GM23338 (cell line): ENCODE measurements around the gene KIF18A. TPM values are rescaled to one million over a fixed set of nuclear protein-coding genes. Genes with fewer than 3 reads are reported as not detected.

Experiments
- ATAC-seq: fragments of 200-7000 bp; cut with Tn5 transposase; 3 replicates; pipeline ENCODE4 v1.9.1; 2020
- DNase-seq: peaks from one replicate; pipeline ENCODE4 v3.0.0-alpha.2; 2015; ENCODE audit warnings: low spot score
- H2AFZ ChIP-seq: fragments of 200-600 bp; sonication (generic); 2 replicates; pipeline ENCODE4 v1.8.0; 2016; ENCODE audit warnings: antibody characterized with exemption, mild to moderate bottlenecking, moderate library complexity
- H3F3A ChIP-seq: fragments of 200-600 bp; sonication (generic); replicated peaks from 2 replicates; pipeline ENCODE4 v1.8.0; 2017; ENCODE audit warnings: antibody characterized with exemption, mixed run types, low read depth
- H3K27ac ChIP-seq: fragments of 200-600 bp; sonication (generic); 2 replicates; pipeline ENCODE4 v1.6.1; 2016; ENCODE audit warnings: low read depth
- H3K27me3 ChIP-seq: fragments of 200-600 bp; sonication (generic); 2 replicates; pipeline ENCODE4 v1.8.0; 2016; ENCODE audit warnings: mild to moderate bottlenecking, mixed run types, moderate library complexity; ENCODE audit not compliant: insufficient read depth
- H3K36me3 ChIP-seq: fragments of 200-600 bp; sonication (generic); 2 replicates; pipeline ENCODE4 v1.8.0; 2016; ENCODE audit warnings: mild to moderate bottlenecking; ENCODE audit not compliant: insufficient read depth
- H3K4me1 ChIP-seq: fragments of 200-600 bp; sonication (generic); 2 replicates; pipeline ENCODE4 v1.8.0; 2016; ENCODE audit warnings: mild to moderate bottlenecking, moderate library complexity; ENCODE audit not compliant: insufficient read depth
- H3K4me2 ChIP-seq: fragments of 200-600 bp; sonication (generic); 2 replicates; pipeline ENCODE4 v1.7.1; 2017; ENCODE audit warnings: mixed run types
- H3K4me3 ChIP-seq: fragments of 200-600 bp; sonication (generic); 2 replicates; pipeline ENCODE4 v1.6.1; 2016; ENCODE audit warnings: mixed run types
- H3K79me2 ChIP-seq: fragments of 200-600 bp; sonication (generic); replicated peaks from 2 replicates; pipeline ENCODE4 v1.8.0; 2017; ENCODE audit warnings: mild to moderate bottlenecking; ENCODE audit not compliant: insufficient read depth
- H3K9me2 ChIP-seq: fragments of 200-600 bp; sonication (generic); 2 replicates; pipeline ENCODE4 v1.8.0; 2017; ENCODE audit not compliant: insufficient read depth
- H4K20me1 ChIP-seq: fragments of 200-600 bp; sonication (generic); replicated peaks from 2 replicates; pipeline ENCODE4 v1.8.0; 2017; ENCODE audit warnings: mild to moderate bottlenecking; ENCODE audit not compliant: insufficient read depth
- H3K27ac Mint-ChIP-seq: 2 replicates; pipeline ENCODE4 v1.8.0; 2020; ENCODE audit warnings: inconsistent platforms, mild to moderate bottlenecking, moderate library complexity, mixed read lengths
- H3K27me3 Mint-ChIP-seq: 3 replicates; pipeline ENCODE4 v1.8.0; 2022; ENCODE audit warnings: low read depth, mild to moderate bottlenecking, moderate library complexity, mixed read lengths, inconsistent platforms; ENCODE audit not compliant: insufficient read depth, poor library complexity
- H3K36me3 Mint-ChIP-seq: 3 replicates; pipeline ENCODE4 v1.8.0; 2021; ENCODE audit warnings: low read depth, mild to moderate bottlenecking, inconsistent platforms, moderate library complexity, mixed read lengths
- H3K4me1 Mint-ChIP-seq: 3 replicates; pipeline ENCODE4 v1.8.0; 2020; ENCODE audit warnings: mild to moderate bottlenecking, inconsistent platforms, mixed read lengths
- H3K4me3 Mint-ChIP-seq: 3 replicates; pipeline ENCODE4 v1.8.0; 2021; ENCODE audit warnings: moderate library complexity, mild to moderate bottlenecking, inconsistent platforms, mixed read lengths
- H3K9me3 Mint-ChIP-seq: 3 replicates; pipeline ENCODE4 v1.8.0; 2020; ENCODE audit warnings: moderate library complexity, mild to moderate bottlenecking, inconsistent platforms, mixed read lengths
- CREB1 ChIP-seq: fragments of 250-450 bp; sonication (Bioruptor Pico); IDR thresholded peaks from 2 replicates; pipeline ENCODE4 v1.5.0; 2020; ENCODE audit warnings: low read depth, mild to moderate bottlenecking, moderate library complexity
- ETS1 ChIP-seq: IDR thresholded peaks from 2 replicates; pipeline ENCODE4 v1.6.1; 2016; ENCODE audit warnings: antibody characterized with exemption
- EZH2 ChIP-seq: fragments of 200-600 bp; sonication (generic); IDR thresholded peaks from one replicate; pipeline ENCODE4 v1.8.0; 2017; ENCODE audit warnings: antibody characterized with exemption, mild to moderate bottlenecking, low read depth; ENCODE audit not compliant: unreplicated experiment
- EZH2phosphoT487 ChIP-seq: fragments of 200-600 bp; sonication (generic); IDR thresholded peaks from one replicate; pipeline ENCODE4 v1.8.1; 2018; ENCODE audit warnings: antibody characterized with exemption; ENCODE audit not compliant: unreplicated experiment
- JUNB ChIP-seq: IDR thresholded peaks from one replicate; pipeline ENCODE4 v1.6.1; 2016; ENCODE audit warnings: antibody characterized with exemption; ENCODE audit not compliant: unreplicated experiment
- NANOG ChIP-seq: IDR thresholded peaks from 2 replicates; pipeline ENCODE4 v1.6.1; 2016; ENCODE audit warnings: antibody characterized with exemption, borderline replicate concordance
- POLR2AphosphoS5 ChIP-seq: IDR thresholded peaks from 2 replicates; pipeline ENCODE4 v1.6.1; 2016; ENCODE audit warnings: antibody characterized with exemption, low read depth
- REST ChIP-seq: IDR thresholded peaks from one replicate; pipeline ENCODE4 v1.6.1; 2018; ENCODE audit warnings: antibody characterized with exemption; ENCODE audit not compliant: unreplicated experiment
- STAT1 ChIP-seq: IDR thresholded peaks from one replicate; pipeline ENCODE4 v1.6.1; 2016; ENCODE audit warnings: antibody characterized with exemption; ENCODE audit not compliant: unreplicated experiment
- ZNF114 ChIP-seq: fragments of 250-450 bp; sonication (Bioruptor Pico); IDR thresholded peaks from 2 replicates; pipeline ENCODE4 v1.5.0; 2020; ENCODE audit warnings: mild to moderate bottlenecking, moderate library complexity
- ZNF331 ChIP-seq: fragments of 250-450 bp; sonication (Bioruptor Pico); IDR thresholded peaks from 2 replicates; pipeline ENCODE4 v1.5.0; 2020; ENCODE audit warnings: low read depth, mild to moderate bottlenecking, moderate library complexity
- ZNF462 ChIP-seq: fragments of 250-450 bp; sonication (Bioruptor Pico); IDR thresholded peaks from 2 replicates; pipeline ENCODE4 v1.5.0; 2020; ENCODE audit warnings: mild to moderate bottlenecking, moderate library complexity
- polyA plus RNA-seq: library from polyadenylated mRNA; unstranded; fragments of >200 nt; fragmentation: Nextera tagmentation; extraction: Ambion mirVana; gene quantifications from 2 replicates; pipeline ENCODE4 v1.2.1, GENCODE V29; 2016
- total RNA-seq: library from RNA; depleted of rRNA; stranded (reverse); fragments of >200 nt; shearing (Covaris generic); gene quantifications from 2 replicates; pipeline ENCODE4 v1.2.3, GENCODE V29; 2014

KIF18A gene
- total and polyA plus RNA-seq, 2 experiments from 2014 or later = 22.2 to 26.5 TPM

GRCh38 chr11:28003615-28004014 is 104.3 kb downstream of the KIF18A start:
- Mint-ChIP-seq H3K27me3 (no peaks in the 10 kb centered on the region), H3K36me3 (peaks cover 43% of the 10 kb centered on the region), H3K4me1 (no peaks in the 10 kb centered on the region; the same call in 2 of the 3 replicates), H3K27ac (no peak overlapping the region), H3K4me3 (no peak overlapping the region), H3K9me3 (peaks cover 47% of the 10 kb centered on the region)
- TF ChIP-seq EZH2 (no peak), ZNF331 (CRISPR knock-in tag) (no peak), REST (no peak), POLR2AphosphoS5 (no peak), ZNF462 (no peak), NANOG (no peak), CREB1 (CRISPR knock-in tag) (no peak), ZNF114 (CRISPR knock-in tag) (no peak), ETS1 (no peak), STAT1 (no peak), EZH2phosphoT487 (no peak), JUNB (no peak)
- no peak overlapping the region for H3K4me3 ChIP-seq
- no peak overlapping the region for H3K4me2 ChIP-seq
- H3K9me2 ChIP-seq = peaks cover 4% of the 10 kb centered on the region; the same call in 1 of the 2 replicates
- peaks cover 15% of the 10 kb centered on the region for H3K36me3 ChIP-seq
- no peaks in the 10 kb centered on the region for H4K20me1 ChIP-seq
- no peak for ATAC-seq
- H3K27me3 ChIP-seq = no peaks in the 10 kb centered on the region
- no peak overlapping the region for H3K27ac ChIP-seq
- no peaks in the 10 kb centered on the region for H3F3A ChIP-seq
- no peak overlapping the region for H2AFZ ChIP-seq
- no peaks in the 10 kb centered on the region for H3K4me1 ChIP-seq
- no peak for DNase-seq
- no peaks in the 10 kb centered on the region for H3K79me2 ChIP-seq
